Measurements from ENCODE around the gene ZNF91.
"Not testable (repeated sequence)": the region's sequence is repeated elsewhere in the genome, so short reads cannot be mapped to it uniquely, and the experiment has no call there.

ZNF91 gene

DNA sequence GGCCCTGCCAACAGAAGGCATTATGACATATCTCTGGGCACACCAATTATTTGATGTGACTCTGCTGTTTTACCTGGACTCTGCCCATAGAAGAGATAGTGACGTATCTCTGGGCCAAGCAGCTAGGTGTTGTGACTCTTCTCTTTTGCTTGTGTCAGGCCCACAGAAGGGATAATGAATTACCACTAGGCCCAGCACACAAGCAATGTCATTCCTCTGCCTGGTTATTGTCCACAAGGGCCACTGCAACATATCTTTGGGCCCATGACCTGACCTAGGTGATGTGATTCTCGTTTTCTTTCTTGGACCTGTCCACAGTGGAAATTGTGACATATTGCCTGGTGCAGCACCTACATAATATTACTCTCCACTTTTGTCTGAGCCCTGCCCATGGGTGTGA lies 80.0 kb downstream of the ZNF91 start:
- no peak for DNase-seq

- no peak for DNase-seq
Observed at GRCh38 chr19:23314505-23315251, 80.6 kb downstream of the ZNF91 start.

DNA sequence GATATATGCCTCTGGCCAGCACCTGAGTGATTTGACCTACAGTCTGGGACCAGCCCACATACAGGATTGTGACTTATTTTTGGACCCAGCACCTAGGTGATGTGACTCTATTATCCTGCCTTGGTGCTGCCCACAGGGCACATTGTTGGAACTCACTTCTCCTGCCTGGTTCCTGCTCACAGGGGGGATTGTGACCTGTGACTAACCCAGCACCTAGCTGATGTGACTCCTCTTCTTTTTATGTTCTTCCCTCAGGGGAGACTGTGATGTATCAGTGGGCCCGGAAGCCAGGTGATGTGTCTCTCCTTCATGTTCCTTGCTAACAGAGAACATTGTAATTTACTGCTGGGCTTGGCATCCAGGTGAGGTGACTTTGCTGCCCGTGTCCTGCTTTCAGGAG lies 82.1 kb downstream of the ZNF91 start:
- no peak for DNase-seq

- no peak for DNase-seq
Observed at GRCh38 chr19:23312515-23312914, 82.8 kb downstream of the ZNF91 start.

GRCh38 chr19:23311551-23311950 lies 83.7 kb downstream of the ZNF91 start:
- DNase-seq, result no peak

GRCh38 chr19:23310729-23311211 lies 84.5 kb downstream of the ZNF91 start:
- no peak for DNase-seq

DNA sequence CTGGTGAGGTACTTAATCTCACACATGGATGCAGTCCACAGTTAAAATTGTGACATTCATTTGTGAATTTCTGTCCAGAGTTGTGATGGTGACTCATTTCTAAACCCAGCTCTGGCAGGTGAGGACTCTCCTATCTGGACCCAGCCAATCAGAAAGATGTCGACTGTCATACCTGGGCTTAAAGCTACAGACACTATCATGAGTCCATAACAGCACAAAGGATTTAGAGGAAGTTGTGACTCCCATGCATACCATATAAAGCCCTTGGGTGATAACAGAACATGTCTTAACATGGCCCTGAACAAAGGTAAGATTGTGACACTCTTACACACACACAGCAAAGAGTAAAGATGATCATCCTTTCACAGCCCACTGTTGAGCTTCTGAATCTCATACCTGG lies 85.3 kb downstream of the ZNF91 start:
- DNase-seq, result no peak

GRCh38 chr19:23305555-23305954 lies 89.7 kb downstream of the ZNF91 start:
- DNase-seq, result no peak

DNA sequence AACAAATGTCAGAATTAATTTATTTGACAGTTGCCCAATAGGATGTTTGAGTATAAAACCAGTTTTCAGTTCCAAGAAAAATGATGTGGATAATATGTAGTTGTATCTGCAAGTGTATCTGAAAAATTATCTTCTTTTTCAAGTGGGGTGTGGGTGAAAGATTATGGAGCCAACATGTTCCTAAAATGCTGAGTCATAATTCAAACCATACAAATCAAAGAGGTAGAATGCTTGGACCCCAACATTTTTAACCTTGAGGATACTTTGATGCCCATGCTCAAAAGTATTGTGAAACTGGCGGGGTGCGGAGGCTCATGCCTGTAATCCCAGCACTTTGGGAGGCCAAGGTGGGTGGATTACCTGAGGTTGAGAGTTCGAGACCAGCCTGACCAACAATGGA lies 91.0 kb downstream of the ZNF91 start:
- DNase-seq, result no peak

- DNase-seq, result no peak
Observed at GRCh38 chr19:23294141-23294540, 101.1 kb downstream of the ZNF91 start.

DNA sequence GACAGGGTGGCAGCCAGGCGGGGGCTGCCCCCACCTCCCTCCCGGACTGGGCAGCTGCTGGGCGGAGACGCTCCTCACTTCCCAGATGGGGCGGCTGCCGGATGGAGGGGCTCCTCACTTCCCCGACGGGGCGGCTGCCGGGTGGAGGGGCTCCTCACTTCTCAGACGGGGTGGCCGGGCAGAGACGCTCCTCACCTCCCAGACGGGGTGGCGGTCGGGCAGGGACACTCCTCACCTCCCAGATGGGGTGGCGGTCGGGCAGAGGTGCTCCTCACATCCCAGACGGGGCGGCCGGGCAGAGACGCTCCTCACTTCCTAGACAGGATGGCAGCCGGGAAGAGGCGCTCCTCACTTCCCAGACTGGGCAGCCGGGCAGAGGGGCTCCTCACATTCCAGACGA lies 105.3 kb downstream of the ZNF91 start:
- not testable (repeated sequence) for DNase-seq
